Esophagus muscularis mucosa (tissue), 3 donors: ENCODE data around the gene DDX24.

ENCODE experiments used
- CTCF ChIP-seq, 3 experiments: fragments of 200-600 bp in 2 of 3; fragments of 450-650 bp in 1 of 3; sonication (generic) in 2 of 3; IDR thresholded peaks; one replicate each; pipeline ENCODE4 v1.5.1; 2017 to 2019; ENCODE audit warnings: antibody characterized with exemption in 3 of 3, mild to moderate bottlenecking in 2 of 3, moderate library complexity in 1 of 3
- POLR2A ChIP-seq: fragments of 450-650 bp; IDR thresholded peaks from one replicate; pipeline ENCODE4 v1.6.1; 2017; ENCODE audit warnings: antibody characterized with exemption, moderate library complexity, mild to moderate bottlenecking, low read depth

GRCh38 chr14:94031883-94032279 lies 49.1 kb downstream of the DDX24 start:
- TF ChIP-seq CTCF (IDR thresholded peaks at IDR 0.05) (no peak), POLR2A (no peak)
